Endodermal cell (in vitro differentiated cells): ENCODE data around the gene RNF44. TPM values are rescaled to one million over a fixed set of nuclear protein-coding genes. Genes with fewer than 3 reads are reported as not detected.
"Not testable (repeated sequence)": the region's sequence is repeated elsewhere in the genome, so short reads cannot be mapped to it uniquely, and the experiment has no call there.

ENCODE experiments used
- DNase-seq: peaks from one replicate; pipeline ENCODE4 v3.0.0-alpha.2; 2017
- H3K27ac ChIP-seq: 2 replicates; pipeline ENCODE4 v1.5.1; 2013; ENCODE audit warnings: mild to moderate bottlenecking, low read depth, low read length, moderate library complexity
- H3K27me3 ChIP-seq: 2 replicates; pipeline ENCODE4 v1.6.1; 2013; ENCODE audit warnings: mild to moderate bottlenecking, low read length, moderate library complexity; ENCODE audit not compliant: insufficient read depth, control insufficient read depth, poor library complexity, severe bottlenecking
- H3K36me3 ChIP-seq: 2 replicates; pipeline ENCODE4 v1.7.0; 2013; ENCODE audit warnings: mild to moderate bottlenecking, low read length, moderate library complexity; ENCODE audit not compliant: control insufficient read depth, insufficient read depth
- H3K4me1 ChIP-seq: one replicate; pipeline ENCODE4 v1.7.0; 2013; ENCODE audit warnings: low read length; ENCODE audit not compliant: control insufficient read depth, insufficient read depth
- H3K4me3 ChIP-seq: 2 replicates; pipeline ENCODE4 v1.5.1; 2013; ENCODE audit warnings: mild to moderate bottlenecking, low read length, moderate library complexity
- H3K9ac ChIP-seq: 2 replicates; pipeline ENCODE4 v1.6.1; 2013; ENCODE audit warnings: mild to moderate bottlenecking, low read length, moderate library complexity; ENCODE audit not compliant: poor library complexity, severe bottlenecking; ENCODE audit errors: extremely low read depth
- H3K9me3 ChIP-seq: 2 replicates; pipeline ENCODE4 v1.6.1; 2013; ENCODE audit warnings: mild to moderate bottlenecking, low read length, moderate library complexity; ENCODE audit not compliant: control insufficient read depth
- H3K27ac Mint-ChIP-seq: 2 replicates; pipeline ENCODE4 v1.8.0; 2020; ENCODE audit warnings: mixed read lengths
- H3K27me3 Mint-ChIP-seq: 2 replicates; pipeline ENCODE4 v1.8.0; 2021; ENCODE audit warnings: mild to moderate bottlenecking, mixed read lengths; ENCODE audit not compliant: insufficient read depth
- H3K36me3 Mint-ChIP-seq: 2 replicates; pipeline ENCODE4 v1.8.0; 2020; ENCODE audit warnings: low read depth, mixed read lengths
- H3K4me1 Mint-ChIP-seq: 2 replicates; pipeline ENCODE4 v1.8.0; 2020; ENCODE audit warnings: mixed read lengths
- H3K4me3 Mint-ChIP-seq: 2 replicates; pipeline ENCODE4 v1.8.0; 2020; ENCODE audit warnings: mild to moderate bottlenecking, moderate library complexity, mixed read lengths
- H3K9me3 Mint-ChIP-seq: 2 replicates; pipeline ENCODE4 v1.8.0; 2020; ENCODE audit warnings: mild to moderate bottlenecking, mixed read lengths
- CTCF ChIP-seq: fragments of 200-600 bp; sonication (generic); conservative IDR thresholded peaks from 2 replicates; pipeline ENCODE4 v1.5.0; 2021; ENCODE audit warnings: antibody characterized with exemption, mild to moderate bottlenecking
- WGBS, 2 experiments: methylation state at CpG; one replicate each; pipeline versions ENCODE4 v1.1.5 to v1.1.7; 2013; ENCODE audit warnings: missing lambda C conversion rate in 2 of 2, mixed read lengths in 1 of 2; ENCODE audit not compliant: insufficient coverage in 1 of 2, insufficient read length in 1 of 2; 5-methylcytosine and 5-hydroxymethylcytosine counted together
- total RNA-seq, 2 donors: library from RNA; stranded (reverse); fragmentation: NEBNext Ultra II Directional in 1 of 2; extraction: Animal tissue kit (Norgen Biotek cat#: 25700) in 1 of 2; gene quantifications; 2 replicates in 1 of 2; 3 replicates in 1 of 2; pipeline ENCODE4 v1.2.1, GENCODE V29; 2021

Gene RNF44
- total RNA-seq, 2 donors from 2014 or later: 150 to 173 TPM

- Mint-ChIP-seq H3K4me3 (no peak overlapping the region), H3K27me3 (no peaks in the 10 kb centered on the region), H3K27ac (no peak overlapping the region), H3K36me3 (peaks cover 77% of the 10 kb centered on the region), H3K9me3 (no peaks in the 10 kb centered on the region), H3K4me1 (no peaks in the 10 kb centered on the region)
- no peak overlapping the region for H3K27ac ChIP-seq
- 83% methylated on average over 1 of the region's 1 CpG; no CpG with 5 or more reads in 1 of the 2 experiments for WGBS, 2 experiments
- peaks cover 86% of the 10 kb centered on the region for H3K36me3 ChIP-seq
- no peak for TF ChIP-seq CTCF
- H3K4me1 ChIP-seq: peaks cover under 1% of the 10 kb centered on the region
- H3K9me3 ChIP-seq: no peaks in the 10 kb centered on the region
- no peak overlapping the region for H3K9ac ChIP-seq
- no peak for DNase-seq
- no peaks in the 10 kb centered on the region for H3K27me3 ChIP-seq
- no peak overlapping the region for H3K4me3 ChIP-seq
Observed at GRCh38 chr5:176490301-176490700, 46.9 kb downstream of the RNF44 start.

GRCh38 chr5:176489077-176489476 is 48.1 kb downstream of the RNF44 start:
- peaks cover 3% of the 10 kb centered on the region for H3K4me1 ChIP-seq
- no peaks in the 10 kb centered on the region for H3K27me3 Mint-ChIP-seq
- H3K9me3 Mint-ChIP-seq: no peaks in the 10 kb centered on the region

GRCh38 chr5:176487160-176487559 is 50.0 kb downstream of the RNF44 start:
- H3K27ac ChIP-seq, DNase-seq, H3K4me1 ChIP-seq, H3K9me3 ChIP-seq, H3K4me3 Mint-ChIP-seq, H3K27ac Mint-ChIP-seq, H3K9ac ChIP-seq, H3K9me3 Mint-ChIP-seq, H3K27me3 Mint-ChIP-seq, H3K4me1 Mint-ChIP-seq, H3K4me3 ChIP-seq, H3K27me3 ChIP-seq: not testable (repeated sequence)
- peaks cover 57% of the 10 kb centered on the region for H3K36me3 Mint-ChIP-seq
- WGBS, 2 experiments: 89 to 93% methylated on average over 4 of the region's 4 CpGs
- peaks cover 80% of the 10 kb centered on the region for H3K36me3 ChIP-seq

More at GRCh38 chr5:176489077-176489476, 48.1 kb downstream of the RNF44 start:
- H3K36me3 ChIP-seq: peaks cover 85% of the 10 kb centered on the region
- WGBS, 2 experiments: 100% methylated on average over 1 of the region's 1 CpG; no CpG with 5 or more reads in 1 of the 2 experiments
- no peak overlapping the region for H3K4me3 Mint-ChIP-seq
- DNase-seq: no peak
- H3K4me3 ChIP-seq: no peak overlapping the region
- no peaks in the 10 kb centered on the region for H3K9me3 ChIP-seq
- H3K27ac Mint-ChIP-seq: peak overlapping the region; percentile 64
- H3K9ac ChIP-seq: no peak overlapping the region
- H3K36me3 Mint-ChIP-seq: peaks cover 70% of the 10 kb centered on the region
- no peak overlapping the region for H3K27ac ChIP-seq
- H3K4me1 Mint-ChIP-seq: no peaks in the 10 kb centered on the region
- TF ChIP-seq CTCF: no peak
- no peaks in the 10 kb centered on the region for H3K27me3 ChIP-seq

GRCh38 chr5:176486189-176486757 is 50.9 kb downstream of the RNF44 start:
- Mint-ChIP-seq H3K27ac (no peak overlapping the region), H3K9me3 (no peaks in the 10 kb centered on the region), H3K4me3 (no peak overlapping the region), H3K36me3 (peaks cover 56% of the 10 kb centered on the region), H3K27me3 (no peaks in the 10 kb centered on the region), H3K4me1 (no peaks in the 10 kb centered on the region)
- 91% methylated on average over 7 of the region's 7 CpGs for WGBS, 2 experiments
- Histone ChIP-seq H3K9ac (no peak overlapping the region), H3K4me3 (no peak overlapping the region), H3K36me3 (peaks cover 80% of the 10 kb centered on the region), H3K27ac (no peak overlapping the region), H3K27me3 (no peaks in the 10 kb centered on the region), H3K9me3 (no peaks in the 10 kb centered on the region), H3K4me1 (peaks cover 3% of the 10 kb centered on the region)
- TF ChIP-seq CTCF: peak; percentile 49
- no peak for DNase-seq
